Body of pancreas (tissue), 4 donors: Measurements from ENCODE around the gene MND1. TPM values are rescaled to one million over a fixed set of nuclear protein-coding genes. Genes with fewer than 3 reads are reported as not detected.

ENCODE experiments used
- ATAC-seq: fragments of 150-250 bp; one replicate; pipeline ENCODE4 v1.9.1; 2016
- DNase-seq, 4 donors: peaks; one replicate each; pipeline ENCODE4 v3.0.0-alpha.2; 2019
- H3K27ac ChIP-seq, 4 donors: fragments of 200-600 bp; sonication (generic); 1 replicate in 3 of 4; 2 replicates in 1 of 4; pipeline versions ENCODE4 v1.5.1 to v1.6.1; 2016 to 2019; ENCODE audit warnings: mild to moderate bottlenecking in 1 of 4, mixed read lengths in 1 of 4, moderate library complexity in 1 of 4
- H3K27me3 ChIP-seq, 2 donors: fragments of 200-600 bp; sonication (generic); one replicate each; pipeline ENCODE4 v1.6.0; 2016; ENCODE audit warnings: mild to moderate bottlenecking in 1 of 2
- H3K36me3 ChIP-seq, 2 donors: fragments of 200-600 bp; sonication (generic); replicated peaks in 1 of 2; 2 replicates each; pipeline ENCODE4 v1.5.1; 2016; ENCODE audit warnings: low read depth in 2 of 2; ENCODE audit not compliant: insufficient read depth in 1 of 2
- H3K4me1 ChIP-seq: fragments of 200-600 bp; sonication (generic); one replicate; pipeline ENCODE4 v1.6.0; 2016
- H3K4me3 ChIP-seq, 2 donors: fragments of 200-600 bp; sonication (generic); 1 replicate in 1 of 2; 2 replicates in 1 of 2; pipeline ENCODE4 v1.5.1; 2016 to 2019
- H3K9me3 ChIP-seq, 3 donors: fragments of 200-600 bp; sonication (generic); 1 replicate in 2 of 3; 2 replicates in 1 of 3; pipeline ENCODE4 v1.5.1; 2016
- POLR2A ChIP-seq, 3 donors: fragments of 450-650 bp; IDR thresholded peaks; one replicate each; pipeline ENCODE4 v1.6.1; 2016; ENCODE audit warnings: antibody characterized with exemption in 3 of 3, mild to moderate bottlenecking in 2 of 3
- WGBS, 2 donors: methylation state at CpG; one replicate each; pipeline ENCODE4 v1.1.5; 2017; 5-methylcytosine and 5-hydroxymethylcytosine counted together
- intact Hi-C: fragments of 100-400 bp; cut with DNase I; formaldehyde crosslinking; loops from one replicate; pipeline ENCODE4 v1.15.1; 2023
- total RNA-seq, 2 donors: library from RNA; depleted of rRNA; stranded (reverse); fragments of >200 nt; gene quantifications; one replicate each; pipeline ENCODE4 v1.1.0, GENCODE V29; 2016
- TF ChIP-seq, protein P1 (sequence below), 7 experiments: fragments of 450-650 bp in 4 of 7; fragments of 200-600 bp in 3 of 7; sonication (generic) in 3 of 7; IDR thresholded peaks; one replicate each; pipeline ENCODE4 v1.5.1; 2016 to 2019; ENCODE audit warnings: antibody characterized with exemption in 7 of 7

The MND1 gene
- total RNA-seq, 2 donors from 2014 or later = 1.0 TPM; not detected in 1

DNA sequence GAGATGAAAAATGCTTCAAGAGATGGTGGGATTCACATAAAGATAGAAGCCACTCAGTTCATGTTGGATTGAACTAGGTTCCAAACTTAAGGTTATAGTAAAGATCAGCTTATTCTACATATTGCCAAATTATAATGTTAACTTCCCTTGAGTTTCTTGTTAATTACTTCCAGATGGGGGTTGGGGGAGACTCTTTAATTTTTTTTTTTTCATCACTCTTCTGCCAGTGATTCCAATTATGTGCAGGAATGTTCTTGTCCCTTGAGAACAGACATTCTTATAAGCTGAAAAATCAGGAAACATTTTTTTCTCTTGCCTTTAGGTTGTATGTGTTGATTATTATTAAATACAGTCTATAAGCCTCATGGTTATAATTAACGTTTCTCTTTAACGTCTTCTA, 30.0 kb downstream of the MND1 start:
- no peaks in the 10 kb centered on the region for H3K27me3 ChIP-seq
- H3K9me3 ChIP-seq = no peaks in the 10 kb centered on the region
- H3K4me1 ChIP-seq = no peaks in the 10 kb centered on the region
- 68 to 79% methylated on average over 2 of the region's 2 CpGs for WGBS, 2 donors
- ATAC-seq (no peak), DNase-seq (no peak)
- intact Hi-C loops = no loop called here
- H3K4me3 ChIP-seq = no peak overlapping the region
- no peaks in the 10 kb centered on the region for H3K36me3 ChIP-seq
- H3K27ac ChIP-seq = no peak overlapping the region
- TF ChIP-seq, protein P1, sequence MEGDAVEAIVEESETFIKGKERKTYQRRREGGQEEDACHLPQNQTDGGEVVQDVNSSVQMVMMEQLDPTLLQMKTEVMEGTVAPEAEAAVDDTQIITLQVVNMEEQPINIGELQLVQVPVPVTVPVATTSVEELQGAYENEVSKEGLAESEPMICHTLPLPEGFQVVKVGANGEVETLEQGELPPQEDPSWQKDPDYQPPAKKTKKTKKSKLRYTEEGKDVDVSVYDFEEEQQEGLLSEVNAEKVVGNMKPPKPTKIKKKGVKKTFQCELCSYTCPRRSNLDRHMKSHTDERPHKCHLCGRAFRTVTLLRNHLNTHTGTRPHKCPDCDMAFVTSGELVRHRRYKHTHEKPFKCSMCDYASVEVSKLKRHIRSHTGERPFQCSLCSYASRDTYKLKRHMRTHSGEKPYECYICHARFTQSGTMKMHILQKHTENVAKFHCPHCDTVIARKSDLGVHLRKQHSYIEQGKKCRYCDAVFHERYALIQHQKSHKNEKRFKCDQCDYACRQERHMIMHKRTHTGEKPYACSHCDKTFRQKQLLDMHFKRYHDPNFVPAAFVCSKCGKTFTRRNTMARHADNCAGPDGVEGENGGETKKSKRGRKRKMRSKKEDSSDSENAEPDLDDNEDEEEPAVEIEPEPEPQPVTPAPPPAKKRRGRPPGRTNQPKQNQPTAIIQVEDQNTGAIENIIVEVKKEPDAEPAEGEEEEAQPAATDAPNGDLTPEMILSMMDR (IDR thresholded peaks at IDR 0.05) = no peak
- TF ChIP-seq POLR2A (IDR thresholded peaks at IDR 0.05) = no peak

DNA sequence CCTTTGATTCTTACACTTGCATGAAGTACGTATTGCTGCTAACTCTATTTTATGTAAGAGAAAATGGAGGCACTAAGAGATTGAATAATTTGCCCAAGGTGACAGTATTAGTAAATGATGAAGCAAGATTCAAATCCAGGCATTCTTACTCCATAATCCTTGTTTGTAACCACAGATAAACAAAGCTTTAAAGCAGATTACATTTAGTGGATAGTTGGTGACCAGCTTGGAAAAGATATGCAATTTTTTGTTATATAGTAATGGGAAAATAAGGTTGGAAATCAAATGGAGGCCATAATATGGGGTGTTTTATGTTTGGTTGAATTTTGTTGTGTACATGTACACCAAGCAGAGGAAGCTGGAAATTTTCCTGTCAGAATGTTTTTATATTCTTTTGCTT, 30.8 kb downstream of the MND1 start:
- Histone ChIP-seq H3K27ac (no peak overlapping the region), H3K4me3 (no peak overlapping the region), H3K27me3 (no peaks in the 10 kb centered on the region), H3K36me3 (no peaks in the 10 kb centered on the region), H3K4me1 (no peaks in the 10 kb centered on the region), H3K9me3 (no peaks in the 10 kb centered on the region)
- ATAC-seq = no peak
- 88 to 94% methylated on average over 1 of the region's 1 CpG for WGBS, 2 donors
- DNase-seq = no peak
- TF ChIP-seq, protein P1 (IDR thresholded peaks at IDR 0.05) = no peak
- no peak for TF ChIP-seq POLR2A (IDR thresholded peaks at IDR 0.05)
- intact Hi-C loops = no loop called here

DNA sequence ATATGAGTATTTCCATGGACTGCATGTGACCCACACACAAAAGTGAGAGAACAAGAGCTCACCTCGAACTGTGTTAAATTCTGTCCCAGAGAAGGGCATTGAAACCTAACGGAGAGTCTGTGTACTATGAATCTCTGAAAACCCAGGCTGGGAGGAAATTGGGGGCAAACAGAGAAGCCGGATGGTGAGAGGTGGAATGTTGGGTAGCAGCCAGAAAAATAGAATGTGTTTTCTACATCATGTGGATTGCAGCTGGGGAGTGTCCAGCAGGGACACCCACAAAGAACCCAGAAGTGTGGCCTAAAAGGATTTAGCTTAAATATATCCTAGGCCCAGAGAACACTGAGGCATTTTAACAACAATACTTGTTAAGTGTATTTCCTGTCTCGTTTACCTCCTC, 38.6 kb downstream of the MND1 start:
- no peak for TF ChIP-seq POLR2A (IDR thresholded peaks at IDR 0.05)
- TF ChIP-seq, protein P1 (IDR thresholded peaks at IDR 0.05) = no peak
- Histone ChIP-seq H3K4me3 (no peak overlapping the region), H3K9me3 (no peaks in the 10 kb centered on the region), H3K27me3 (no peaks in the 10 kb centered on the region), H3K27ac (no peak overlapping the region), H3K4me1 (no peaks in the 10 kb centered on the region), H3K36me3 (no peaks in the 10 kb centered on the region)
- intact Hi-C loops = no loop called here
- no peak for ATAC-seq
- no peak for DNase-seq
- 84 to 90% methylated on average over 4 of the region's 4 CpGs for WGBS, 2 donors

DNA sequence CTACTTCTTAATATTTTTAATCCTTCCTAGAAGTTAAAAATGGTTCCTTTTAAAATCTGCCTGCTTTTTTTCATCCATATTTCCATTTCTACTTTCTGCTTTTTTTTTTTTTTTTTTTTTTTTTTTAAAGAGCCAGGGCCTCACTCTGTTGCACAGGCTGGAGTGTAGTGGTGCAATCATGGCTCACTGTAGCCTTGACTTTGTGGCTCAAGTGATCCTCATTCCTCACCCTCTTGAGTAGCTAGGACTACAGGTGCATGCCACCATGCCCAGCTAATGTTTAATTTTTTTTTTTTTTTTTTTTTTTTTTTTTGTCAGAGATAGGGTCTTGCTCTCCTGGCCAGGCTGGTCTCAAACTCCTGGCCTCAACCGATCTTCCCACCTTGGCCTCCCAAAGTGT, 39.7 kb downstream of the MND1 start:
- WGBS, 2 donors = 100% methylated on average over 1 of the region's 1 CpG
- Histone ChIP-seq H3K9me3 (no peaks in the 10 kb centered on the region), H3K27me3 (no peaks in the 10 kb centered on the region), H3K36me3 (no peaks in the 10 kb centered on the region), H3K27ac (no peak overlapping the region), H3K4me3 (no peak overlapping the region), H3K4me1 (no peaks in the 10 kb centered on the region)
- no peak for DNase-seq
- no peak for ATAC-seq
- intact Hi-C loops = no loop called here
- TF ChIP-seq, protein P1 (IDR thresholded peaks at IDR 0.05) = no peak
- TF ChIP-seq POLR2A (IDR thresholded peaks at IDR 0.05) = no peak

DNA sequence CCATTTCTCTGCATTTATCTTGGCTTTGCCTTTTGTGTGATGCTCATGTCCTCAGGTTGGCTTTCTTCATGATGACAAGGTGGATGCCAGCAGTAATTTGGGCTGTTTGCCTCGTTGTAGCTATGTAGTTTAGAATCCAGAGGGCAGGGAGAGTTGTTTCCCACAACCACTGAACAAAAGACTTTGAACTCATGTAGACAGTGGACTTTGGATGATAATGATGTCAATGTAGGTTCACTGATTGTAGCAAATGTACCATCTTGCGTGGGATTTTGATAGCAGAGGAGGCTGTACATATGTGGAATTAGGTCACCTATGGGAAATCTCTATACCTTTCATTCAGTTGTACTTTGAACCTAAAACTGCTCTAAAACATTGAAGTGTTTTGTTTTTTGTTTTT, 41.3 kb downstream of the MND1 start:
- TF ChIP-seq POLR2A (IDR thresholded peaks at IDR 0.05) = no peak
- TF ChIP-seq, protein P1 (IDR thresholded peaks at IDR 0.05) = no peak
- no peak overlapping the region for H3K27ac ChIP-seq
- WGBS, 2 donors = 80 to 81% methylated on average over 2 of the region's 2 CpGs

More for the DNA sequence above, 41.3 kb downstream of the MND1 start:
- H3K36me3 ChIP-seq = no peaks in the 10 kb centered on the region
- no peak overlapping the region for H3K4me3 ChIP-seq
- no peaks in the 10 kb centered on the region for H3K27me3 ChIP-seq
- H3K4me1 ChIP-seq = no peaks in the 10 kb centered on the region
- intact Hi-C loops = no loop called here
- no peaks in the 10 kb centered on the region for H3K9me3 ChIP-seq
- ATAC-seq = no peak
- DNase-seq = no peak
